Measurements from ENCODE around the gene CCT8.

CCT8 gene

DNA sequence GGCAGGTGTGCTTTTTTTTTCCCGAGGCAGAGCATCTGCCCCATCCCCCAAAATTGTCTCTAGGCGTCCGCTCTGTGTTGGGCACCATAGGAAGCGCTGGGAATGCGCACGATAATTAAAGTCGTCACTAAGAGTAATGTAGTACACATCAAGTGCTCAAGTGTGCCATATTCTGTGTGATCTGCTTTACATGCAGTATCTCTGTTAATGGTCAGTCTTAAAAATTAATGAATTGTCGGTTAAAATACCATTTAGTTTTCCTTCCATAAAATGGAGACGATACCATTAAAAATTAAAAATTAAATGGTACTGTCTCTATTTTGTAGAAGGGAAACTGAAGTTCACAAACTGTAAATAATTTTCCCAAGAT lies 544 bp upstream of the CCT8 start:
- no peak for TF ChIP-seq POLR2A (IDR thresholded peaks at IDR 0.05; ENCODE audit: extremely low read depth, insufficient read length)
- TF ChIP-seq, protein P1, sequence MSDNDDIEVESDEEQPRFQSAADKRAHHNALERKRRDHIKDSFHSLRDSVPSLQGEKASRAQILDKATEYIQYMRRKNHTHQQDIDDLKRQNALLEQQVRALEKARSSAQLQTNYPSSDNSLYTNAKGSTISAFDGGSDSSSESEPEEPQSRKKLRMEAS (IDR thresholded peaks at IDR 0.05; ENCODE audit: low read depth, low read length), result no peak
- TF ChIP-seq, protein P2, sequence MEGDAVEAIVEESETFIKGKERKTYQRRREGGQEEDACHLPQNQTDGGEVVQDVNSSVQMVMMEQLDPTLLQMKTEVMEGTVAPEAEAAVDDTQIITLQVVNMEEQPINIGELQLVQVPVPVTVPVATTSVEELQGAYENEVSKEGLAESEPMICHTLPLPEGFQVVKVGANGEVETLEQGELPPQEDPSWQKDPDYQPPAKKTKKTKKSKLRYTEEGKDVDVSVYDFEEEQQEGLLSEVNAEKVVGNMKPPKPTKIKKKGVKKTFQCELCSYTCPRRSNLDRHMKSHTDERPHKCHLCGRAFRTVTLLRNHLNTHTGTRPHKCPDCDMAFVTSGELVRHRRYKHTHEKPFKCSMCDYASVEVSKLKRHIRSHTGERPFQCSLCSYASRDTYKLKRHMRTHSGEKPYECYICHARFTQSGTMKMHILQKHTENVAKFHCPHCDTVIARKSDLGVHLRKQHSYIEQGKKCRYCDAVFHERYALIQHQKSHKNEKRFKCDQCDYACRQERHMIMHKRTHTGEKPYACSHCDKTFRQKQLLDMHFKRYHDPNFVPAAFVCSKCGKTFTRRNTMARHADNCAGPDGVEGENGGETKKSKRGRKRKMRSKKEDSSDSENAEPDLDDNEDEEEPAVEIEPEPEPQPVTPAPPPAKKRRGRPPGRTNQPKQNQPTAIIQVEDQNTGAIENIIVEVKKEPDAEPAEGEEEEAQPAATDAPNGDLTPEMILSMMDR (IDR thresholded peaks at IDR 0.05; ENCODE audit: low read depth, low read length), result no peak
- TF ChIP-seq MYC (IDR thresholded peaks at IDR 0.05; ENCODE audit: low read depth, low read length), result no peak
- no peak for DNase-seq (ENCODE audit: low read depth)
- peak overlapping the region; percentile 89 for H3K4me3 ChIP-seq (ENCODE audit: low read depth, low read length)

DNA sequence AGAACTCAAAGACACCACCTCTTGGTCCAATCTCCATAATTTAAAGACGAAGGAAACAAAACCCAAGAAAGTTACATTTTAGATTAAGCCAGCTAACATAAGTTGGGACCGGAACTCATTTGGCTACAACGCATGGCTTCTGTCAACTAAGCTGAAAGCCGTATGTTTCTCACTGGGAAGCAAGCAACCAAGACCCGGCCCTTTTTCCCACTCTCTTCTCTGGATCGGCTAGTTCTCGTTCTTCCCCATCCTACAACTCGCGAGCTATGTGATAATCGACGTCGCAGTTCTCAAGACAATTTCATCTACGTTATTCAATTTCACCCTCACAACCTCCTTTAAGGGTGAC lies 601 bp downstream of the CCT8 start:
- TF ChIP-seq POLR2A (IDR thresholded peaks at IDR 0.05; ENCODE audit: extremely low read depth, insufficient read length) (no peak), MYC (IDR thresholded peaks at IDR 0.05; ENCODE audit: low read depth, low read length) (no peak)
- TF ChIP-seq, protein P1 (IDR thresholded peaks at IDR 0.05; ENCODE audit: low read depth, low read length), result no peak
- TF ChIP-seq, protein P2 (IDR thresholded peaks at IDR 0.05; ENCODE audit: low read depth, low read length), result no peak
- peak overlapping the region; percentile 89 for H3K4me3 ChIP-seq (ENCODE audit: low read depth, low read length)
- DNase-seq (ENCODE audit: low read depth), result peak; percentile 53

GRCh38 chr21:29064850-29065481 lies 8.5 kb downstream of the CCT8 start:
- TF ChIP-seq, protein P1 (IDR thresholded peaks at IDR 0.05; ENCODE audit: low read depth, low read length), result no peak
- no peak for TF ChIP-seq MYC (IDR thresholded peaks at IDR 0.05; ENCODE audit: low read depth, low read length)
- TF ChIP-seq POLR2A (IDR thresholded peaks at IDR 0.05; ENCODE audit: extremely low read depth, insufficient read length), result no peak
- TF ChIP-seq, protein P2 (IDR thresholded peaks at IDR 0.05; ENCODE audit: low read depth, low read length), result no peak
- H3K4me3 ChIP-seq (ENCODE audit: low read depth, low read length), result no peak overlapping the region
- DNase-seq (ENCODE audit: low read depth), result peak; percentile 48

DNA sequence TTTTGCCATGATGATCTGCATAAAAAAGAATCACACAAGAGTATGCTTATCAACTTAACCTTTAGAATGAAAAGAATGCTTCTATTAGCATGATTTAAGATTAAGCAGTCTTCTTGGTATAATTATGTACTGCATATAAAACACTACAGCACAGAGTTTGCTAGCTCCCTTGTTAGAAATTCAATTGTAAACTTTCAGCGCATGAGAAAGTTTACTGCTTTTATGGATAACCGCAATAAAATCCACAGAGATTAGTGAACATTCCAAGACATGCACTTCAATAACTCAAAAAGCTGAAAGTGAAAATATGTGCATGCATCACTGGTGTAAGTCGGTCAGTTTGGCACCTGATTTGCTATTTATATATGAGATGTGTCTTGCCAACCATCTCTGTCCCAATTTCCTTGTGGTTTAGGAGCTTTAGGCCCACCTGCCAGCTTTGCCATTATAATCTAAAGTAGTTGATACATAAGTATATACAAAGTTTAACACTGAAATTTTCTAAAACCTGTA lies 16.9 kb downstream of the CCT8 start:
- no peak overlapping the region for H3K4me3 ChIP-seq (ENCODE audit: low read depth, low read length)
- DNase-seq (ENCODE audit: low read depth), result no peak
- TF ChIP-seq, protein P1 (IDR thresholded peaks at IDR 0.05; ENCODE audit: low read depth, low read length), result no peak

- TF ChIP-seq MYC (IDR thresholded peaks at IDR 0.05; ENCODE audit: low read depth, low read length), result no peak
- H3K4me3 ChIP-seq (ENCODE audit: low read depth, low read length), result no peak overlapping the region
- DNase-seq (ENCODE audit: low read depth), result no peak
These were observed 17.4 kb downstream of the CCT8 start for GRCh38 chr21:29056005-29056404.

DNA sequence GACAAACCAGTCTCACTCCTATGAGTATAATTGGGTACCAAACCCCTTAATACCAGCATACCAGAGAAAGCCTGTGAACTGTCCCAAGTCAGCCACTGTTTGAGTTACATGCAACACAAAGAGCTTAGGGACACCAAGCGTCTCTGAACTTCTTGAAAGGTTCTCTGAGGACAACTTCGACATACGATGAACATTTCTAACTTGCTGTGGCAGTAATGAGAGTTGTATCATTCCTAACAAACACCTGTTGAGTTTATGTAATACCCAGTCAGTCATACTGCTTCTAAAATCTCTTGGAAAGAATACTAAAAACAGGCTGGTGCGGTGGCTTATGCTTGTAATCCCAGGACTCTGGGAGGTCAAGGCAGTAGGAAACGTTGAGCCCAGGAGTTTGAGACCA lies 18.4 kb downstream of the CCT8 start:
- DNase-seq (ENCODE audit: low read depth), result no peak
- no peak overlapping the region for H3K4me3 ChIP-seq (ENCODE audit: low read depth, low read length)
- TF ChIP-seq, protein P2 (IDR thresholded peaks at IDR 0.05; ENCODE audit: low read depth, low read length), result no peak
- TF ChIP-seq MYC (IDR thresholded peaks at IDR 0.05; ENCODE audit: low read depth, low read length) (no peak), POLR2A (IDR thresholded peaks at IDR 0.05; ENCODE audit: extremely low read depth, insufficient read length) (no peak)
- TF ChIP-seq, protein P1 (IDR thresholded peaks at IDR 0.05; ENCODE audit: low read depth, low read length), result no peak

DNA sequence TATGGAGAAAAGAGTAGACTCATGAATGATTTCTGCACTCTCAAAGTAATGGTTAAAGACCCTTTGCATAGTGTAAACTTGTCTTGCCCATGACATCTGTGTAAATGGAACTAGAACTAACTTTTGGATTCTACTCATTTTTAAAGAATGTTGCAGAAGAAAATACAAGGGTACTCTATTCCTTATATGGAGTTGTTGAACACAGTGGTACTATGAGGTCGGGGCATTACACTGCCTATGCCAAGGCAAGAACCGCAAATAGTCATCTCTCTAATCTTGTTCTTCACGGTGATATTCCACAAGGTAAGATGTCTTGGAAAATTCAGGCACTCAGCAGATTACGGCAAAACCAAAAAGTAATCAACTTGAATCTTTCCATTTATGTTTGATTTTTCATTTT lies 19.8 kb downstream of the CCT8 start:
- no peak for DNase-seq (ENCODE audit: low read depth)
- no peak for TF ChIP-seq POLR2A (IDR thresholded peaks at IDR 0.05; ENCODE audit: extremely low read depth, insufficient read length)
- TF ChIP-seq MYC (IDR thresholded peaks at IDR 0.05; ENCODE audit: low read depth, low read length), result no peak
- TF ChIP-seq, protein P1 (IDR thresholded peaks at IDR 0.05; ENCODE audit: low read depth, low read length), result no peak
- TF ChIP-seq, protein P2 (IDR thresholded peaks at IDR 0.05; ENCODE audit: low read depth, low read length), result no peak
- H3K4me3 ChIP-seq (ENCODE audit: low read depth, low read length), result no peak overlapping the region

All from NB4 (cell line).